DMS153 treated with DMSO at 0.1 percent for 48 hours (cell line): ENCODE measurements around the gene THSD4.

Experiments
- DNase-seq: peaks from one replicate; lab custom pipeline; 2025; ENCODE audit not compliant: unreplicated experiment; lab: John Stamatoyannopoulos, UW

Gene THSD4

GRCh38 chr15:71599418-71600151 is 484.3 kb downstream of the THSD4 start:
- DNase-seq: no peak

DNA sequence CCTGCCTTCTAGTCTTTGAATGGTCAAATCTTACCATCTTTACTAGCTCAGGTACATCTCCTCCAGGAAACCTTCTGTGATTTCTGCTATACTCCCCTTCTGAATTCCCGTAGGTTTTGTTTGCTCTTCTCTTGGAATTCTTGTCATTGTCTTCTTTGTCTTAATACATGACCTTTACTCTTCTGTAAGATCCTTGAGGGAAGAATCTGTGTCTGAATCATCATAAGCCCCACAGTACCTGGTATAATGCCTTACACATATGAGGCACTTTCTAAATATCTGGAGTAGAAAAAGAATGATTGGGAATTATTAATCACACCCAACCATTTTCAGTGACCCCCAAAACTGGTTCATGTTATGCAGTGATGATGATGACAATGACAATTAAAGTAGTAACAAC is 485.0 kb downstream of the THSD4 start:
- no peak for DNase-seq

DNA sequence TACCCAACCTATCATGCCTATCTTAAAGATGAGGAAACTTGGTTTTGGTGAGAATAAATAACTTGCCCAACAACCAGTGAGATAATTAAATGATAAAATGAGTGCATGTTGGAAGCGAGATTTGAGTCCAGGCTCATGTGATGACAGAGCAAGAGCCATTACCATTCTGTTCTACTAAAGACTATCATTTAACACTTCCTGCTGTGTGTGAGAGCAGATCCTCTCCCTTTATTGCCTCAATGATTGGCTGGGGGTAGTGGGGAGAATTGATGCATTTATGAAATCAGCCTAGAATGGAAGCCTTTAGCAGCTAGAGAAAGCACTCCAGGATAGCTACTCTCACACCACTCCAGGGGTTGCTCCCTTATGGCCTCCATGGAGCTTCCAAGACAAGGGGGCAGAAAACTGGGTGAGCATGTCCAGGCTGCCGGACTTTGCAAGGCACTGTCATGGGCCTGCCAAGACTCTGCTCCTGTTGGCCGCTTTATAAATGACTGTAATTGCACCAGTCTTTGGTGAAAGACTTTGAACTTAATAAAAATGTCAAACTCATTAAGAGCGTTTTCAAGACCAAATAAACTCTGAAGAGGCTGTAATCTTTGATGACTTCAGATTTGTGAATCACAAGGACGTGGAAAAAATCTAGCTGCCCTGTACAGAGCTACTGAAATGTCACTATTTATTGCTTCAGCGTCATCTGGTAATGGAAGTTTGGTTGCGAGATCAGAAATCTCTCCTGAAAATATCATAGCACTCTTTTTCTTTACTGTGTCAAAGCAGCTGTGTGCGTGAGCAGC is 486.0 kb downstream of the THSD4 start:
- no peak for DNase-seq

DNA sequence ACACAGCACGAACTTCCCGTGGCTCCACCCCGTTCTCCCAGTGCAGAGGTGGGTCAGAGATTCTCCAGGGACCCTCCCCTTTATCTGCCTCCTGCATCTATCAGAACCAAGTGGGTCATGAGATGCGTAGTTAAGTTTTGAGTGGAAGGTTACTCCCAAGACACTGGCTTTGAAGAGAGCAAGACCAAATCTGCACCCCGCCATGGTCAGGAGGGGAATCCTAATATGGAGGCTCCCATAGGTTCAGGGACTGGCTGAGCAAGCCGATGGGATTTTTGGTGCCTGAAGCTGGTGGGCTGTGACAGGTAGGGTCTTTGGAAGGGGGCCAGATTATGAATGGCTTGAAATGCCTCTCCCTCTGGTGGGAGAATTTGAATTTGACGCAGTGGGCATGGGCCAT is 488.1 kb downstream of the THSD4 start:
- no peak for DNase-seq

DNA sequence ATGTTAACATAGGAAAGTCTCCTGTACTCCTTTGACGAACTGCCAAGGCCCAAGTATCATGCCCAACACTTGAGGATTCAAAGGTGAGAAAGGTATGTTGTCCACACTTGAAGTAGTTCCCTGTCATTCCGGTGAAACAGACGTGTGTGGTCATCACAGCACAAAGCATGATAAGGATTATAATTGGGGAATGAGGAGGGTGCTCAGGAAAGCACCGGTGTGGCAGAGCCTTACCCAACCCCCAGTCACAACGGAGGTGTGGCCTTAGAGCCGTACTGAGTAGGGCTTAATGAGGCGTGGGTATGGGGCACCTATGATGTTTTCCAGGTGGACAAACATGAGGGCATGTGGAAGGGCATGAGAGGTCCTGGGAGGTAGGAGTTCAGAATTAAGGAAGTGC is 492.1 kb downstream of the THSD4 start:
- DNase-seq: no peak

GRCh38 chr15:71610728-71611552 is 495.7 kb downstream of the THSD4 start:
- DNase-seq: no peak

DNA sequence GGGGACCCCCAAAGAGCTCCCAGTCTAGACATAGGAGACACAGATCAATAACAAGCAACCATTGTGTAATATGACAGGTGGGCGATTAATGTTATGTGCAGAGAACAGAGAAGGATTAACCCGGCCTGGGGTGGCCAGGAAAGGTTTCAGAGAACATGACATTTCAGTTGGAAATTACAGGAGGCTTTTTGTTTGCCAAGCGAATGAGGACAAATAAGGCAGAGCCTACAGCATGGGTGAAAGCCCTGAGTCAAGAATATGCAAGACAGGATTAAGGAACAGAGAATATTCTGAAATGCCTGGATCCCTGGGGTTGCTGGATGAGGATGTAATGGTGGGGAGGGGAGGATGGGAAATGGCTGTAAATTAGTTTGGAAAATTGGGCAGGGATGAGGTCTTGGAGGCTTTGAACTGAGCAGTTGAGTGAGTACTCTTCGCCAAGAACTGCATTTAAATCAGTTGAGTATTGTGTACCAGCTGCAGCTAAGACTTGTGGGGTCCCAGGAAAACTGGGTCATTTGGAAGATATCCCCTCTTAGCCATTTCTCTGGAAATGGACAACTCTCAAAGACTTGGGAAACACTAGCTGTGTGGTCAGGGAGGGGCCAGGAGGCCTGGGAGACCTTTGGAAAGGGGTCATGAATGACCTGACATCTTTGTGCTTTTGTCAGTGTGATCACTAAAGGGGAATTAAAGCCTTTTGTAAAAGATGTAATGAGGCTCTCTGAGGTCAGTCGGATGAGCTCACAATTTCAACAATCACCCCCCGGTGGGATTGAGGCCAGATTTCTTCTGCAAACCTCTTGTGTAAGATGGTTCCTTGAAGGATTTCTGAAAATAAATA is 496.5 kb downstream of the THSD4 start:
- DNase-seq: no peak

GRCh38 chr15:71612397-71612722 is 497.1 kb downstream of the THSD4 start:
- DNase-seq: no peak

DNA sequence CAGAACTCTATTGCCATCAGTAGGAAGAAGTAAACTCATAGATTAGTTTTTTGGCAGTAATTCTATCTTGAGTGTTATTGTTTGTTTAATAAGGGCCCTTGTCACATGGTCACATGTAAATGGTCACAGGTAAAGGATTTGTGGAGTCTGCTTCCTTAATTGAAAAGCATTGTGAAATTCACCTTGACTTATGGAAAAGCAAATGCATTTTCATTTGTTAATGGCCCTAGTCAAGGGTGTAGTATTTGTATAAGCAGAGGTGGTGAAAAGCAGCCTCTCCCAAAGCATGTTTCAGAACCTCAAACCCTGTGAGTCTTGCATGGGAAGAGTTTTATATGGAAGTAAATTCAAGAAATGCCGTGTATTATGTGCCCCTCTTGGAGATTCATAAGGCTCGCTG is 497.6 kb downstream of the THSD4 start:
- DNase-seq: no peak

DNA sequence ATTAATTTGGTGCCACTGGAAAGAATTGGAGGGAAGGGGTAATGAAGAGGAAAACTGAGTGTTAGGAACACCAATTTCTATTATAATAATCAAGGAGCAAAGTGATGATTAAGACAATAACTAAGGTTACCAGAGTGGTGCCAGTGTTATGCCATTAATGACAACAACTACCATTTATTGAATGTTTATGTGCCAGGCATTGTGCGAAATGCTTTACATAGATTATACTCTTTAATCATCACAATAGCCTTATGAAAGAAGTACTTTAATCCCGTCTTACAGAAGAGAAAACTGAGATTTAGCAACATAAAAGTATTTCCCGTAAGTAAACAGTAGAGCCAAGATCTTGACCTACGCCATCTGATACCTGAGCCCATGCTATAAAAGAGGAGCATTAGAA is 507.8 kb downstream of the THSD4 start:
- DNase-seq: no peak

DNA sequence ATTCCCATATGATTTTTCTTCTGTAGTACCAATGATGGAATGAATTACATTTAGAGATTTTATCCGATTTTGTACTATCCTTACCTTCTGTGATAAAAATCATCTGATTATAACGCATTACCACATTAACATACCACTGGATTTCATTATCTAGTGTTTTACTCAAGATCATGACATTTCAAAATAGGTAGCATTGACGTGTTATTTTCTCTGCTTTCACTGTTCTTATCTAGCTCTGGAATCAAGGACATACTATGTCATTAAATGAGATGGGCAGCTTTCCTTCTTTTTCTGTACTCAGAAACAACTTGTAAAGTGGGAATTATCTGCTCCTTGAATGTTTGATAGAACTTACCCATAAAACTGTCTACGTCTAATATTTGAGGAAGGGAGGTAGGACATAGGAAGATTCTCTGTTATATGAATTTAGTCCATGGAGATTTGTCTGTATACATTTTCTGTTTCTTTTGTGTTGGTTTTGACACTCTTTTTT is 511.4 kb downstream of the THSD4 start:
- DNase-seq: no peak

DNA sequence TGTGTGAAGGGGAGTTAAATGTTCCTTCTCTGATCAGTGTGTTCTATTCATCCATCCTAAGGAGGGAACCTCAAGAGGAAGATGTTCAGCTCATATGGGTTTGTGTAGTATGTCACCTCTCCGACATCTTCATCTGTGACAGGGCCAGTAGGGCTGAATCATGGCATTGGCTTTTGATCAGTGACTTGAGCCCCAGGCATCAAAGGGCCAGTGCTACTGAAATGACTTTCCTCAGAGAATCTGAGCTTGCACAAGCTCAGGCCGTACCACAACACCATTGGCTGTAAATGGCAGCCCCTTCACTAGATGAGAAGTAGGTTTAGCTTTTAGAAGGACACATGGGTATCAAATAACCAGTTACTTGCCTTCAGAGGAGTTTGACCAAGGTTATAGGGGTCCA is 511.9 kb downstream of the THSD4 start:
- no peak for DNase-seq

DNA sequence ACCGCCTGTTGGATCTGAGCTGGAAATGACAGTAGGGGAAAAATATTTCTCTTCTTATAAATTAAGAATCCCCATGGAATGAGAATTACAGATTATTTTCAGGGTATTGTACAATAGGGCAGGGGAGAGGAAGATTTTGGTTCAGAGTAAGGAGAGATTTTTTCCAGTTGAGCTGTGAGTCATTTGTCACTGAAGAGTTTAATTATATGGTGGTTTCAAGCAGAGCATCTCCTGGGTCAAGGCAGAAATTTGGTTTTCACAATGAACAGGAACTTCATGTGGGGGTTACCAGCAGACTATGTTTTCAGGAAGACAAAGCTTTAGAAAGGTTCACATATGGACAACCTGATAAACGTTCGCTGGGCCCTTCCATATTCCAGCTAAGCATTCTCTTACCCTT is 512.3 kb downstream of the THSD4 start:
- DNase-seq: no peak

DNA sequence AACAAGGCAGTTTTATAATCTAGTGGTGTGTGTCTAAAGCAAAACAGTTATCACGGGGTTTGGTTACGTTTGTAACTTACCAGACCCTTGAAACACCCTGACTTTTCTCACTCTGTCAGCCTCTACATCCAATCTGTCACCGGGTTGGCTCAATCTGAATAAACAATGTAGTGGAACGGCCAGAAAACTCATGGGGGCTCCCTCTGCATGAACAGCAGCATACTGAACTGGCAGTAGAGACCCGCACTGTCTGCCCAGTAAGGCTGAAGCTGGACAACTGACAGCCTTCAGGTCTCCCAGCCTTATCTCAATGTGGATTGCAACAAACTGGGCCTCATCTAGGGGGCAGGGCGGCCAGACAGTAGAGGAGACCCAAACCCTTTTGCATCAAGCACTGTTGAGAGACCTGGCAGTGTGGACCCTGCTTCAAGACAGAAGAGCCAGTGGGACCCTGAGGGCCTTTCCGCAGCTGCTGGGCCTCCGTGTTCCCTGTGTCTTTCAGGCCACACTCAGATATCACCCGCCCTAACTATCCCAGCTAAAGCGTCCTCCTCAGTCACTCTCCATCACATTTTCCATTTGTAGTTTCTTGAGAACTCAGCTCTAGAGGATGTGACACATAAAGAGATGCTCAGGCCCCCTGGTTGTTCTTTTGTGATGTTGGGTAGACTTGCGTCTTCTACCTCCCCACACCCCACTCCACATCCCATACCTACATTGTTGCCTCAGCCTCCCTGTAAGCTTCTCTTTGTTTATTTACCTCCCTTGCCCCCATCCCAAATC is 513.9 kb downstream of the THSD4 start:
- no peak for DNase-seq

DNA sequence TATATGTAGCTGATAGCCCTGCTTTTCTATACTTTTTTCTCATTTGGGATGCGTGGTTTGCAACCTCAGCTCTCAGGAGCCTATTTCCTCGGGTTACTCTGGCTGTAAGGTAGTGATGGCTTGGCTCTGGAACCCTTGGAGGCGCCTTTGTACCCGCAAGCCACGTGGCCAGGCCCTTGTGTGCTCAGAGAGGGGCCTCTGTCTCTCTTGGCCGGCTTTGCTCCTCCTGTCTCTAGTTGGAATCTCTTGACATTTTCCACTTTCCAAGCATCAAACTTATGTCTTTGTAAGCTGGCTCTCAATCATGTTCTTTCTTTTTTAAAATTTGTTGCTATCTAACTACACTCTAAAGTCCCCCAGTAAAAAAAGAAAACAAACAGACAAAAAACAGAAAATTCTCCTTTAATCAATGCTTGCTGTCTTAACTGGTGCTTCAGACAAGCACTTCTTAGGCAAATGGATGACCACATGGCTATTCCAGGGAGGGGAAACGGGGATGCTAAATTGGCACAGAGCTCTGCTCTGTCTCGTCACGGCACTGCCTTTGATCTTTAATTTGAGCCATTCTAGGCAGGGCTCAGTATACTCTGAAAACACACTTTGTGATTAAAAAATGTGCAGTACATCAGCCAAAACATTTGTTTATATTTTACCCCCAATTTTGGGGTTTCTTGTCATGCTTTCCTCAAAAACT is 514.7 kb downstream of the THSD4 start:
- no peak for DNase-seq

- DNase-seq: no peak
Observed at GRCh38 chr15:71630475-71630809, 515.2 kb downstream of the THSD4 start.

DNA sequence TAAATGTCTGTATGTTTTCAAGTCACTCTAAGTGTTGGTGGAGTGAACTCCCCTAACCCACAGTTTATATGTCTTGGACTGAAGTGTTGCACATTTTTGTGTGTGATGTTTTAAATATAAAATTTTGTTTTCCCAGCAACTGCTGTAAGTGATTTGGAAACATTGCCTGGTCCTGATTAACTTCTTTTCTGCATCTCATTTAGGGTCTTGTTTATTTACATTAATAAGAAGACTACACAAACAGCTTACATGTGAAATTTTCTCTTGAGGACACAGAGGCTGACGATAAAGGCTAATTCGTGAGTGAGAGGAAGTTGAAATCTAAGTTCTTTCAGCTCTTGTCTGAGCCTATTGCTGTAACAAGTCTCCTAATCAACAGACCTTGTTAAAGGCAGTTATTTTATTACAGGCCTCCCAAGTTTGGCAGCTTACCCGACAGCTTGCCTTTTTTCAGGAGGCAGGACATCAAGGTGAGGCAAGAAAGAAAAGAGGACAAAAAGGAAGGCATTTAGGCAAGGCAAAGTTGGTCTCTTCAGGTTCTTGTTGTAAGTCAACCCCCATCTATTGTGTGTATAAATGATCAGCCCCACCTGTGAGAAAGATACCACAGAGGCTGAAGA is 517.4 kb downstream of the THSD4 start:
- DNase-seq: no peak

DNA sequence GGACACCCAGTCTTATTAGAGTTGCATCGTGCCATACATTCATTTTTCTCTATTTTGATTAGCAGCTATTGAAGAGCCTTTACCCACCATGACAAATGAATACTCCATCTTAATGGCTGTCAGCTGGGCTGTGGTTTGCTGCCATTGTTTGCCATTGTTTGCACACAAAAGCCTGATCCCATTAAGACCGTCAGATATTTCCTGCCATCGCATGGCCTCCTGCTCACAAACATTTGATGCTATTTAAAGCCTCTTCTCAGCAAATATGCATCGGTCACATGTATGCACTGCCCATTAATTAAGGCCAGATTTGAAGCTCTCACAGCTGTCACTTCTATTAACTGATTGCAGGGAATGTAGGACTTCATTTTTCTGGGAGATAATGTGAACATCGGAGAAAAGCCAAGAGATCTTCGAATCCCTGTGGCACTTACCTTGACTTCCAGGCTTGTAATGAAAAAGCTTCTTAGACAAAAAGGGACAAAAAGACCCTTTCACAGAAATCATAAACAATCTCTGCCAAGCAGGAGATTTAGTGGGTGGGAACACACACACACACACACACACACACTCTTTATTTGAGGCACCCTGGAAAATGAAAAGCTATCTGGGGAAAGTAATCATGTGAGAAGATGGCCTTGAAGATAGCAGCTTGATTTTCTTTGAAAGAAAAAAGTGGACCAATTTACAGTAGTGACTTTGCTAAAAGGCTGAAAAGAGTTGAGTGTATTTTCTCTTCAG is 519.7 kb downstream of the THSD4 start:
- DNase-seq: peak; percentile 71
